Stimulated activated CD8-positive, alpha-beta memory T cell treated with anti-CD3 and anti-CD28 coated beads, Interleukin-12 subunit alpha, Interleukin-12 subunit beta, amount 100 ng/mL, for 4 hours (primary cell): ENCODE data around the gene RIC1.
"Not testable (repeated sequence)": the region's sequence is repeated elsewhere in the genome, so short reads cannot be mapped to it uniquely, and the experiment has no call there.

ENCODE experiments used
- DNase-seq: peaks from one replicate; pipeline ENCODE4 v3.0.0-alpha.2; 2020; ENCODE audit warnings: low read depth

RIC1 gene

GRCh38 chr9:5721279-5722087 is 92.6 kb downstream of the RIC1 start:
- DNase-seq = no peak

- DNase-seq = not testable (repeated sequence)
Measured at GRCh38 chr9:5722679-5723078, 93.8 kb downstream of the RIC1 start.

- DNase-seq = no peak
Measured at GRCh38 chr9:5735072-5735471, 106.2 kb downstream of the RIC1 start.

- DNase-seq = no peak
Measured at GRCh38 chr9:5736563-5737346, 107.8 kb downstream of the RIC1 start.

- DNase-seq = no peak
Measured at GRCh38 chr9:5743109-5743508, 114.2 kb downstream of the RIC1 start.

GRCh38 chr9:5748438-5748837 is 119.5 kb downstream of the RIC1 start:
- DNase-seq = no peak

GRCh38 chr9:5749306-5749705 is 120.4 kb downstream of the RIC1 start:
- no peak for DNase-seq

- no peak for DNase-seq
Measured at GRCh38 chr9:5750569-5750968, 121.7 kb downstream of the RIC1 start.

- no peak for DNase-seq
Measured at GRCh38 chr9:5756633-5757032, 127.7 kb downstream of the RIC1 start.

GRCh38 chr9:5760338-5760737 is 131.4 kb downstream of the RIC1 start:
- DNase-seq = no peak

GRCh38 chr9:5762421-5762820 is 133.5 kb downstream of the RIC1 start:
- DNase-seq = no peak

- no peak for DNase-seq
Measured at GRCh38 chr9:5764130-5764868, 135.4 kb downstream of the RIC1 start.

- no peak for DNase-seq
Measured at GRCh38 chr9:5767968-5768932, 139.3 kb downstream of the RIC1 start.

GRCh38 chr9:5773324-5773999 is 144.6 kb downstream of the RIC1 start:
- no peak for DNase-seq

- no peak for DNase-seq
Measured at GRCh38 chr9:5778805-5779204, 149.9 kb downstream of the RIC1 start.

- DNase-seq = not testable (repeated sequence)
Measured at GRCh38 chr9:5779705-5780218, 150.9 kb downstream of the RIC1 start.

- not testable (repeated sequence) for DNase-seq
Measured at GRCh38 chr9:5783420-5783819, 154.5 kb downstream of the RIC1 start.

- DNase-seq = no peak
Measured at GRCh38 chr9:5783982-5784381, 155.1 kb downstream of the RIC1 start.

- DNase-seq = no peak
Measured at GRCh38 chr9:5784526-5785315, 155.8 kb downstream of the RIC1 start.
